ENCODE data around the gene GSTT4.

GRCh38 chr22:23997092-23997491 lies 8.2 kb downstream of the GSTT4 start:
- TF ChIP-seq CTCF (IDR thresholded peaks at IDR 0.05) (no peak), POLR2A (IDR thresholded peaks at IDR 0.05) (no peak), POLR2AphosphoS5 (IDR thresholded peaks at IDR 0.05) (no peak), EP300 (IDR thresholded peaks at IDR 0.05) (no peak)

Data from stomach (tissue), 4 donors.